Stimulated activated CD4-positive, alpha-beta T cell treated with anti-CD3 and anti-CD28 coated beads, Interleukin-12 subunit alpha, Interleukin-12 subunit beta, amount 100 ng/mL, for 48 hours (primary cell): ENCODE measurements around the gene RFPL3.
"Not testable (repeated sequence)": the region's sequence is repeated elsewhere in the genome, so short reads cannot be mapped to it uniquely, and the experiment has no call there.

Source experiments
- DNase-seq, 3 donors: peaks; one replicate each; pipeline ENCODE4 v3.0.0-alpha.2; 2020; ENCODE audit warnings: low read depth in 2 of 3, low spot score in 1 of 3

RFPL3 gene

GRCh38 chr22:32357567-32357966 is at the start of gene RFPL3:
Gene RFPL3 (plus strand): TSS chr22:32357867. CDS start chr22:32358072, 205 bp downstream.
- not testable (repeated sequence) for DNase-seq

- DNase-seq, result no peak
Observed at GRCh38 chr22:32308191-32308590, 49.5 kb upstream of the RFPL3 start.

GRCh38 chr22:32308934-32309333 is 48.7 kb upstream of the RFPL3 start:
- DNase-seq, result no peak

GRCh38 chr22:32309585-32310251 is 47.9 kb upstream of the RFPL3 start:
- no peak for DNase-seq

GRCh38 chr22:32310777-32311176 is 46.9 kb upstream of the RFPL3 start:
- DNase-seq, result no peak

GRCh38 chr22:32311551-32312071 is 46.1 kb upstream of the RFPL3 start:
- DNase-seq, result no peak

GRCh38 chr22:32312748-32313147 is 44.9 kb upstream of the RFPL3 start:
- no peak for DNase-seq

GRCh38 chr22:32313532-32313931 is 44.1 kb upstream of the RFPL3 start:
- DNase-seq, result no peak

GRCh38 chr22:32317524-32317923 is 40.1 kb upstream of the RFPL3 start:
- no peak for DNase-seq

- no peak for DNase-seq
Observed at GRCh38 chr22:32318361-32318760, 39.3 kb upstream of the RFPL3 start.

GRCh38 chr22:32319861-32320406 is 37.7 kb upstream of the RFPL3 start:
- DNase-seq, result no peak

GRCh38 chr22:32322986-32323385 is 34.7 kb upstream of the RFPL3 start:
- DNase-seq, result no peak

- no peak for DNase-seq
Observed at GRCh38 chr22:32323513-32324164, 34.0 kb upstream of the RFPL3 start.

- DNase-seq, result no peak
Observed at GRCh38 chr22:32324505-32325415, 32.9 kb upstream of the RFPL3 start.

GRCh38 chr22:32325416-32325801 is 32.3 kb upstream of the RFPL3 start:
- DNase-seq, result no peak

- DNase-seq, result no peak
Observed at GRCh38 chr22:32325811-32326237, 31.8 kb upstream of the RFPL3 start.

GRCh38 chr22:32326647-32327046 is 31.0 kb upstream of the RFPL3 start:
- no peak for DNase-seq

GRCh38 chr22:32327066-32327465 is 30.6 kb upstream of the RFPL3 start:
- DNase-seq, result no peak

GRCh38 chr22:32327596-32328171 is 30.0 kb upstream of the RFPL3 start:
- DNase-seq, result no peak

GRCh38 chr22:32328306-32329201 is 29.1 kb upstream of the RFPL3 start:
- DNase-seq, result no peak
